Activated T-helper 2 cell treated with anti-CD3 and anti-CD28 coated beads, Interferon-gamma antibody, Interleukin-2, Interleukin-4, amounts not matched to agents 10 μg/mL and 5 μg/mL and 100 μg/mL, durations not matched to agents 14 hours and 24 hours and 36 hours (primary cell): ENCODE results near the gene ZSCAN16. TPM values are rescaled to one million over a fixed set of nuclear protein-coding genes. Genes with fewer than 3 reads are reported as not detected.
A peak's percentile ranks its signal among the peaks of the same experiment; 100 is the strongest.

Source experiments
- DNase-seq: peaks from one replicate; pipeline ENCODE4 v3.0.0; 2021; ENCODE audit warnings: low spot score
- H3K27ac Mint-ChIP-seq: one replicate; pipeline ENCODE4 v1.8.0; 2021; ENCODE audit warnings: mixed read lengths
- H3K27me3 Mint-ChIP-seq: one replicate; pipeline ENCODE4 v1.8.0; 2021; ENCODE audit warnings: low read depth, mixed read lengths
- H3K36me3 Mint-ChIP-seq: one replicate; pipeline ENCODE4 v1.8.0; 2021; ENCODE audit warnings: low read depth, mixed read lengths
- H3K4me1 Mint-ChIP-seq: one replicate; pipeline ENCODE4 v1.8.0; 2021; ENCODE audit warnings: low read depth, mixed read lengths
- H3K4me3 Mint-ChIP-seq: one replicate; pipeline ENCODE4 v1.8.0; 2021; ENCODE audit warnings: low read depth, mild to moderate bottlenecking, moderate library complexity, mixed read lengths
- H3K9me3 Mint-ChIP-seq: one replicate; pipeline ENCODE4 v1.8.0; 2021; ENCODE audit warnings: mixed read lengths
- intact Hi-C: fragments of 100-400 bp; cut with micrococcal nuclease; formaldehyde crosslinking; loops from one replicate; pipeline ENCODE4 v1.15.1; 2023
- total RNA-seq: library from RNA; stranded (reverse); gene quantifications from 2 replicates; pipeline ENCODE4 v1.2.3, GENCODE V29; 2022

Gene ZSCAN16
- total RNA-seq, 1 donor from 2014 or later: 4.0 TPM

- intact Hi-C loops: no loop called here
- Mint-ChIP-seq H3K27me3 (no peaks in the 10 kb centered on the region), H3K36me3 (peaks cover 74% of the 10 kb centered on the region), H3K4me3 (no peak overlapping the region), H3K4me1 (peaks cover 11% of the 10 kb centered on the region), H3K27ac (no peak overlapping the region), H3K9me3 (peaks cover 37% of the 10 kb centered on the region)
- DNase-seq: no peak
These were observed 34.7 kb downstream of the ZSCAN16 start for GRCh38 chr6:28159029-28159607.

GRCh38 chr6:28160233-28160632 lies 35.8 kb downstream of the ZSCAN16 start:
- Mint-ChIP-seq H3K4me3 (no peak overlapping the region), H3K36me3 (peaks cover 63% of the 10 kb centered on the region), H3K27me3 (no peaks in the 10 kb centered on the region), H3K9me3 (peaks cover 29% of the 10 kb centered on the region), H3K27ac (no peak overlapping the region), H3K4me1 (peaks cover 11% of the 10 kb centered on the region)
- intact Hi-C loops: no loop called here
- DNase-seq: no peak

GRCh38 chr6:28161410-28162079 lies 37.1 kb downstream of the ZSCAN16 start:
- intact Hi-C loops: no loop called here
- H3K36me3 Mint-ChIP-seq: peaks cover 52% of the 10 kb centered on the region

GRCh38 chr6:28165563-28165962 lies 41.2 kb downstream of the ZSCAN16 start:
- Mint-ChIP-seq H3K9me3 (peaks cover 12% of the 10 kb centered on the region), H3K27me3 (peaks cover 1% of the 10 kb centered on the region), H3K4me3 (no peak overlapping the region), H3K4me1 (peaks cover 11% of the 10 kb centered on the region), H3K27ac (no peak overlapping the region), H3K36me3 (peaks cover 13% of the 10 kb centered on the region)
- intact Hi-C loops: no loop called here
- no peak for DNase-seq

More at GRCh38 chr6:28161410-28162079, 37.1 kb downstream of the ZSCAN16 start:
- Mint-ChIP-seq H3K27me3 (no peaks in the 10 kb centered on the region), H3K27ac (no peak overlapping the region), H3K9me3 (peaks cover 24% of the 10 kb centered on the region), H3K4me1 (peaks cover 11% of the 10 kb centered on the region), H3K4me3 (peak overlapping the region; percentile 43)
- peak; percentile 62 for DNase-seq

GRCh38 chr6:28167068-28167467 lies 42.7 kb downstream of the ZSCAN16 start:
- intact Hi-C loops: no loop called here
- Mint-ChIP-seq H3K27ac (no peak overlapping the region), H3K27me3 (peaks cover 1% of the 10 kb centered on the region), H3K9me3 (peaks cover 4% of the 10 kb centered on the region), H3K4me1 (peaks cover 3% of the 10 kb centered on the region), H3K36me3 (peaks cover 4% of the 10 kb centered on the region), H3K4me3 (no peak overlapping the region)
- DNase-seq: no peak

- no peak for DNase-seq
- Mint-ChIP-seq H3K36me3 (no peaks in the 10 kb centered on the region), H3K9me3 (no peaks in the 10 kb centered on the region), H3K4me3 (no peak overlapping the region), H3K4me1 (no peaks in the 10 kb centered on the region), H3K27me3 (peaks cover 1% of the 10 kb centered on the region), H3K27ac (no peak overlapping the region)
- intact Hi-C loops: no loop called here
These were observed 43.5 kb downstream of the ZSCAN16 start for GRCh38 chr6:28167926-28168325.

GRCh38 chr6:28171271-28171670 lies 46.9 kb downstream of the ZSCAN16 start:
- H3K27me3 Mint-ChIP-seq: peaks cover 1% of the 10 kb centered on the region
- H3K4me1 Mint-ChIP-seq: no peaks in the 10 kb centered on the region
- H3K4me3 Mint-ChIP-seq: no peak overlapping the region
- H3K36me3 Mint-ChIP-seq: no peaks in the 10 kb centered on the region
- H3K27ac Mint-ChIP-seq: no peak overlapping the region
- intact Hi-C loops: no loop called here
- DNase-seq: no peak
- H3K9me3 Mint-ChIP-seq: peaks cover 3% of the 10 kb centered on the region

- Mint-ChIP-seq H3K27ac (no peak overlapping the region), H3K4me3 (no peak overlapping the region), H3K36me3 (no peaks in the 10 kb centered on the region), H3K9me3 (peaks cover 9% of the 10 kb centered on the region), H3K4me1 (no peaks in the 10 kb centered on the region), H3K27me3 (peaks cover 1% of the 10 kb centered on the region)
- intact Hi-C loops: no loop called here
- no peak for DNase-seq
These were observed 47.6 kb downstream of the ZSCAN16 start for GRCh38 chr6:28172006-28172405.

- no peak for DNase-seq
- Mint-ChIP-seq H3K4me3 (no peak overlapping the region), H3K27ac (no peak overlapping the region), H3K4me1 (no peaks in the 10 kb centered on the region), H3K27me3 (peaks cover under 1% of the 10 kb centered on the region), H3K36me3 (no peaks in the 10 kb centered on the region), H3K9me3 (peaks cover 11% of the 10 kb centered on the region)
- intact Hi-C loops: no loop called here
These were observed 52.0 kb downstream of the ZSCAN16 start for GRCh38 chr6:28176373-28176772.

Other genes with a start within 250 kb of the ZSCAN16 start
- not detected in 2 replicates for gene OR2B2, start 212.2 kb upstream of the ZSCAN16 start, total RNA-seq
- gene OR2B6, start 167.4 kb upstream of the ZSCAN16 start, total RNA-seq: not detected in 2 replicates
- 0.34 TPM in 2 replicates for gene ZNF165, start 44.0 kb upstream of the ZSCAN16 start, total RNA-seq
- 17.9 and 20.8 TPM in 2 replicates for gene ZKSCAN8, start 17.3 kb downstream of the ZSCAN16 start, total RNA-seq
- gene ZSCAN9, start 100.7 kb downstream of the ZSCAN16 start, total RNA-seq: 9.7 and 10.8 TPM in 2 replicates
- 4.6 and 5.0 TPM in 2 replicates for gene ZKSCAN4, start 127.7 kb downstream of the ZSCAN16 start, total RNA-seq
- gene NKAPL, start 134.7 kb downstream of the ZSCAN16 start, total RNA-seq: not detected in 2 replicates
- gene ZSCAN26, start 142.5 kb downstream of the ZSCAN16 start, total RNA-seq: 6.1 and 7.7 TPM in 2 replicates
- 3.4 and 3.8 TPM in 2 replicates for gene PGBD1, start 157.0 kb downstream of the ZSCAN16 start, total RNA-seq
- 1.5 and 1.9 TPM in 2 replicates for gene ZSCAN31, start 211.5 kb downstream of the ZSCAN16 start, total RNA-seq
- 3.5 TPM in 2 replicates for gene ZKSCAN3, start 225.3 kb downstream of the ZSCAN16 start, total RNA-seq